Raji (cell line): ENCODE measurements around the gene ZFR.

ENCODE experiments used
- POLR2A ChIP-seq: IDR thresholded peaks from 2 replicates; pipeline ENCODE4 v1.6.1; 2011; ENCODE audit warnings: low read depth, low read length, control low read depth; ENCODE audit not compliant: insufficient read depth

ZFR gene

DNA sequence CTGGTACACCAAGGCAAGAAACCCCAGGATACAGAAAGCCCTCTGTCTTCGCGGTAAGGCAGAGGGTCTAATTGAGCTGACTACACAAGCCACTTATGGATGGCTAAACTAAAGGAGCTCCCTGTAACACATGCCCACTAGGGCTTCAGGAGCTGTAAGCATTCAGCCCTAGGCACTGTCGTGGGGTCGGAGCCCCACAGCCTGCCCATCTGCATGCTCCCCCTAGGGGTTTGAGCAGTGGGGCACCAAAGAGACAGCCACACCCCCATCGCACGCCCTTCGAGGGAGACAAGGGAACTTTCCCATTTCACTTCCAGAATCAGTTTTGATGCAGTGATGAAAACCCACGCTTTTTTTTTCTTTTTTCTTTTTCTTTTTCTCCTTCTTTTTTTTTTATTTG, 120.8 kb downstream of the ZFR start:
- no peak for TF ChIP-seq POLR2A

DNA sequence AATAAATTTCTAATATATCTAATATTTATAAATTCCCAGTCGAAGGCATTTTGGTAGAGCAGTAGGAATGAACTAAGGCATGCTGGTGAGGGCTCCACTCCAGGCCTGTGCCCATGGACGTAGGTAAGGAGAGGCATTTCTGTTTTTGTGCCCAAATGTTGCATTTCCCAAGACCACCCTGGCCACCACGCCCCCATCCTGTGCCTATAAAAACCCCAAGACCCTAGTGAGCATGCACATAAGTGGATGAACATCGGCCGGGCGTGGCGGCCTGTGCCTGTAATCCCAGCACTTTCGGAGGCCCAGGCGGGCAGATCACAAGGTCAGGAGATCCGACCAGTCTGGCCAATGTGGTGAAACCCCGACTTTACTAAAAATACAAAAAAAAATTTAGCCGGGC, 121.7 kb downstream of the ZFR start:
- no peak for TF ChIP-seq POLR2A

DNA sequence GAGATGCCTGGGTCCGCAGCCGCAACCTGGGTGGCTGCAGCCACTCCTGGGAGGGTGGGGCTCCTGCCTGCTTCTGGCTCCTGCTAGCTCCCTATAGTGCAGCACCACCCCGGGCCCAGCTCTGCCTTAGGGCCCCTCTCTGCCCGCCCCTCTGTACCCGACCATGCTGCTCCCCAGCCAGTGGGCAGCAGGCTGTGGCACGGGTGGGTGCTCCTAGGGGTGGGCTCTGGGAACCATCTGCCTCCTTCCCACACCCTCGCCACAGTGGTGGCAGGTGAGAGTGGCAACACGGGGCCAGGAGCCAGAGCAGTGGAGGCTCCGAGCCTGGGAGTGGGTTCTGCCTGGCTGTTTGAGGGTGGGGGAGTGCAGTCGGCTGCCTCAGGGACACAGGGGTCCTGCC, 124.0 kb downstream of the ZFR start:
- TF ChIP-seq POLR2A, result no peak

DNA sequence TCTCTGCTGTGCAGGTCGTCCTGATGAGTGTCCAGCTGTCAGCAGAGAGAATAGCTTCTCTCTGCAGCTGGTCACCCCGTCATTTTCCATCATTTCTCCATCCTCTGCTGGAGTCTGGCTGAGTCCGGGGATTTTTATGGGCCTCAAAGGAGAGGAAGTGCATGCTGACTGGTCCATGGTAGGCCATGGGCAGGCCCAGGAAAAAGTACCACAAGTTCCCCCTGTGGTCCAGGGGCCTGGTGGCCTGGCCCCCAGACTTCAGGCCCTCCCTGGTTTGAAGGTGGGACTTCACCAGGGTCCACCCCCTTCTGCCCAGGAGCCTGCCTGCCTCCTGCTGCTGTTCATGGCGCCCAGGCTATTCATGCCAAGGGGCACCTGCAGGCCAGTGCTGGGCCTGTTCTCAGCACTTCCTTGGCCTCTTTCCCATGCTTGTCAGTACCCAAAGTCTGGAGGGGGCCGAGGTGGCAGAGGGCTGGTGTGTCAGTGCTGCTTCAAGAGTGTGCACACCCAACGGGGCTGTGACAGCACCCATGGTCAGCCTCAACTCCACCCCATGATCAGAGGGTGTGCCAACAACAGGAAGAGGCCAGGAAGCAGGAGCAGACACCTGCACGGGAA, 124.5 kb downstream of the ZFR start:
- TF ChIP-seq POLR2A, result no peak

DNA sequence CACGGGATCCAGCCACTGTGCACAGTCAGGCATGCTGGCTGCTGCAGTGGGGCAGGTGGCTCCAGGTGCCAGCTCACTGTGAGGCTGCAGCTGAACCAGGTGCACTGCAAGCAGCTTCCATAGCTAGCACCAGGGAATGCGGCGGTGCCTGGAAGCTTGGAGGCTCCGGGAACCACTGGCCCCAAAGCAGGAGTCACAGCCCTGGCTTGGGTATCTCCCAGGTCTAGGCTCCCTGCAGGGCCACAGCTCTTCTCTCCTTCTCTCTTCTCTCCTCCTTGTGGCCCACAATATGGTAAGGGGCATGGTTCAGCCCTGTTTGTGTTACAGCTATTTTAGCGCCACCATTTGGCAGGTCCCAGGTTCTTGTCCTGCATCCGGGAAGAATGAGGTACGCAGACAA, 125.1 kb downstream of the ZFR start:
- no peak for TF ChIP-seq POLR2A

DNA sequence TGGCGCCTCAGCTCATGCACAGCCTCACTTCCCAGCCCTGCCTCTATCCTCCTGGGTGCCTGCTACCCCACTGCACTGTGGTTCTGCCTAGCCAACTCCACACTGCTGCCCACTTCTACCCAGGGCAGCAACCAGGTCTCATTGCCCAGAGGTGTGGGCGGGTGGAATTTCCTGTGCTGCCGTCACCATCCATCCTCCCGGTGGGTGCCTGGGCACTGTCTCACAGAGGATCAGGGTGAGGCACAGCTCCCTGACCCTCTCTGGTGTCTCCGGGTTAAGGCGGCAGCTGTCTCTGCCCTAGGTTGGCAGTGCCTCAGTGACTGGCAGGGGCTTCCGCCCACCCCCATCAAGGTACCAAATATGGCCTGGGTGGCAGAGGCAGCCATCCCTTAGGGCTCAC, 127.5 kb downstream of the ZFR start:
- no peak for TF ChIP-seq POLR2A

DNA sequence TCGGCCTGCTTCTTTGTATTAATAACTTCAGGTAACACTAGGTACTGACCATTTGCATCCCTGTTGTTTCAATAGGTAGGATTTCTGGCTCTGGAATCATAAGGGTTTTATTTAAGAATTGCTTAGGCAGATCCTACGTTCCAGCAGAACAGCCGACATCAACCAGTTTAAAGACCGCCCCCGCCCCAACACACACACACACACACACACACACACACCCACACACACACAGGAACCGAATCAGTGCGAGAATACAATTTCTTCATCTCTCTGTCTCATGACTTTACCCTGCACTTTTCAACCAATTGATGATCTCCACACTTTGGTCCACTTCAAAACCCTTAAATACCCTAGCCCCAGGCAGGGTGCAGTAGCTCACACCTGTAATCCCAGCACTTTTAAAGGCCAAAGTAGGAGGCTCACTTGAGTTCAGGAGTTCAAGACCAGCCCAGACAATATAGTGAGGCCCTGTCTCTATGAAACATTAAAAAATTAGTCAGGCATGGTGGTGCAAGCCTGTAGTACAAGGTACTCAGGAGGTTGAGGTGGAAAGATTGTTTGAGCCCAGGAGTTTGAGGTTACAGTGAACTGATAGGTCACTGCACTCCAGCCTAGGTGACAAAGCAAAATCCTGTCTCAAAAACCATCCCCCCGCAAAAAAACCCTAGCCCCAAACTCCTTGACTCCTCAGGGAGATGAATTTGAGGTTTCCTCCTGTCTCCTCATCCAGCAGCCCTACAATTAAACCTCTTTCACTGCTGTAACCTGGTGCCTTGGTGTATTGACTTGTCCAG, 129.1 kb downstream of the ZFR start:
- no peak for TF ChIP-seq POLR2A

DNA sequence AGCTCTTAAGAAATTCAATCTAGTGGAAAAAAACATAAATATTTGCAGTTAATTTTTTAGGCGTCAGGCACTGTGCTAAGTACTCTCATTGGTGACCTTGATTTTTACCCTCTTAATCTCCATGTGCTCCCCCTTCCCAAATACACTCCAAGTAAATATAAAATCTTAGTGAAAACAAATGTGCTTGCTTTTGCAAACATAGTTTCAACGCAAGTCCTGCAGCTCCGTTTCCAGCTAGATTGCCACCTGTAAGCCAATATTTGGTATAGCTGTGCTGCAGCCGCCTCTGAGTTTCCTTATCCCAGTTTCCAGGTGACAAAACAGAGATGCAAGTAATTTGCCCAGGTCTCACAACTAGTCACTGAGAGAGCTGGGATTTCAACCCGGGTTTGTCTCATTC, 129.9 kb downstream of the ZFR start:
- no peak for TF ChIP-seq POLR2A

DNA sequence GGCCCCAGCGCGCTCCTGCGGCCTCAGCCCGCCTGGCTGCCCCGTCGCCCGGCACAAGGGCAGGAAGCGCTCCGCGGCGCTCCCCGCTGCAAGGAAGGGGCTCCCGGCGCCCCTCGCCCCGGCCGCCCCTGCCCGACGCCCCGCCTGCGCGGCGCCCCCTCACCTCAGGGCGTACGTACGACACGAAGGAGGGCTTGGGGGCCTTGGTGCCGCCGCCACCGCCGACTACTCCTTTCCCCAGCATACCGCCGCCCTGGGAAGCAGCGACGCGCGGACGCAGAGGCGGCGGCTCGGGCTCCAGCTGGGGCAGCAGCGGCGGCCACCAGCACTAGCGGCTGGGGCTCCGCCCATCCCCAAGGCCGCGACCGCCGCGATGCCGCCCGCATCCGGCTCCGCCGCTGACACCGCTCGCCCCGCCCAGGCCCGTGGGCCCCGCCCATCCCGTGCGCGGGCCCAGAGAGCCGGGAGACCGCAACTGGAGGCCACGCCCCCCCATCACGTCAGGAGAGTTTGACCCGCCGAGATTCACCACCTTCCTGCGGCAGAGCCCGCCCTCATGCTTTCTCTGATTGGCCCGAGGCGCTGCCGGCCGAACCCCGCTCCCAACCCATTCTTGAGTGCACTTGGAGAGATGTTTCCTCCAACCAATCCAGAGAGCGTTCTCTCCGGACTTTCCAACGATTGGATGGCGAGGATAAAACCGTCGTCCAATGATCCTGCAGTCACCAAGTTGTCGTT, 131.8 kb downstream of the ZFR start, which contains the start of gene MTMR12:
MTMR12 (minus strand) TSS at position 345 of the 738 bp plus-strand sequence; CDS start at position 244, 101 bp downstream.
- peak; percentile 78 for TF ChIP-seq POLR2A

DNA sequence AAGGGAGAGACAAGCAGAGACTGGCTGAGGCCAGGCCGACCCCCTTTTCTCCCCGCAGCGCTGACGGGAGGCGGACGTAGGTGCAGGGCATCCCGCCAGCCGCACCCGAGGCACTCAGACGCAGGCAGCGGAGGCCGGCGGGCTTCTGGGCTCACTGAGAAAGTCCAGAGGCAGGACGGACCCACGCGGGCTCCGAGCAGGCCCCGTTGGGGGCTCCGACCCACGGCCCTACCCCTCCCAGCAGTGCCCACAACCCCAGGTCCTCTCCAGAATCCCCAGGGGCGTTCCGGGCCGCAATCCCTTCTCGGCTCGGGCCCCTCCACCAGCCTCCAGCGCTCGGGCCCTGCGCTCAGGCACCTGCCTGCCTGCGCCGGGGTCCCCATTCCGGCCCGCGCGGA, 132.3 kb downstream of the ZFR start:
- no peak; the same call in 1 of the 2 replicates for TF ChIP-seq POLR2A

DNA sequence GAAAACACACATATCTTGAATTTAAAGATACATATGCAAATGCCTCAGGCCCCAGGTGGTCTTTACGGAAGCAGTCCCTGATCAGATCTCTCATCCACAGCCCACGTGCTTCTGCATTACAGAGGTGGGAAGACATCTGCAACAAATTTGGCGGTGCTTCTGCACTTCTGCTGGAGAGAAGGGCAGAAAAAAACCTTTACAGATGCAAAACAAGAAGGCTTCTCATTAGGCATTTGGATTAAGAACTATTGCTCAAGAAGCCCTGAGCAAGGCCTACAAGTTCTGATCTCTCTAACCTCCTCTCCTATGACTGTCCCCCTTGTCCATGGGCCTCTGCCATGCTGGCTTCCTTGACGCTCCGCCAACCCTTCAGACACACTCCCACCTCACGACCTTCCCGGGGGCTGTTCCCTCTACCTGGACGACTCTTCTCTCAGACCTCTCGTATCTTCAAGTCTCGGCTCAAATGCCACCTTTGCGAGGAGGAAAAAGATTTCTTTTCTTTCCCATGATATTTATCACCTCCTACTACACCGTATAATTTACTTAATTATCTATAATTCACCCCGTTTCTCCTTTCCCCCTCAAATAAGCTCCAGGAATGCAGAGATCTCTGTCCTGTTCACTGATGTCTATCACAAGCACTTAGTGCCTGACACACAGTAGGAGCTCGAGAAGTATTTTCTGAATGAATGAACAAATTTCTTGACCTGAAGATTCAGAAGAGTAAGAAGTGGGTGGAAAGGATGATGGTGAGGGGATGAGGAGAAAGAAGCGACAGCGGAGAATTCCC, 132.9 kb downstream of the ZFR start:
- peak; percentile 46 for TF ChIP-seq POLR2A

DNA sequence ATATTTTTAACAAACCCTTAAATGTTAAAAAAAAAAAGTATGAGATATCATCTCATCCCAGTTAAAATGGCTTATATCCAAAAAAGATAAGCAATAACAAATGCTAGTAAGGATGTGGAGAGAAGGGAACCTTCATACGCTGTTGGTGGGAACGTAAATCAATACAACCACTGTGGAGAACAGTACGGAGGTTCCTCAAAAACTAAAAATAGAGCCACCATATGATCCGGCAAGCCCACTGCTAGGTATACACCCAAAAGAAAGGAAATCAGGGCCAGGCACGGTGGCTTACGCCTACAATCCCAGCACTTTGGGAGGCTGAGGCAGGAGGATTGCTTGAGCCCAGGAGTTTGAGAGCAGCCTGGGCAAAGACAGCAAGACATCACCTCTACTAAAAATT, 134.8 kb downstream of the ZFR start:
- no peak for TF ChIP-seq POLR2A

DNA sequence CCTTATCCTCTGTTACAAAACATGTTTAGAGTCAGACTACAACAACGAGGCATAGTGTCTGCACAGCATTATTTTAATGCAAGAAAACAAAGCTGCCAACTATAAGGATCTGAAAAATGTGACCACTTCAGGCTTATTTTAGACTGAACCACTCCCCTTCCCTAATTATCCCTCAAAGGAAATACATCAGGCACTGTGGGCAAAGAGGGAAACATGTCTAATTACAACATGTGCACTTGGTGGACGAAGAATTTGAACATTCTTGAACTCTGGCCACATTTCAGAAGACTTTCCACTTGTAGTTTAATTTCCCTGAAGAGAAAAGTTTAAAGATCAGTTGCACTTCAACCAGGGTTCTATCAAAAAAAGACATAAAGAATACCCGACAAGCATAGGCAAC, 135.6 kb downstream of the ZFR start:
- TF ChIP-seq POLR2A, result no peak

DNA sequence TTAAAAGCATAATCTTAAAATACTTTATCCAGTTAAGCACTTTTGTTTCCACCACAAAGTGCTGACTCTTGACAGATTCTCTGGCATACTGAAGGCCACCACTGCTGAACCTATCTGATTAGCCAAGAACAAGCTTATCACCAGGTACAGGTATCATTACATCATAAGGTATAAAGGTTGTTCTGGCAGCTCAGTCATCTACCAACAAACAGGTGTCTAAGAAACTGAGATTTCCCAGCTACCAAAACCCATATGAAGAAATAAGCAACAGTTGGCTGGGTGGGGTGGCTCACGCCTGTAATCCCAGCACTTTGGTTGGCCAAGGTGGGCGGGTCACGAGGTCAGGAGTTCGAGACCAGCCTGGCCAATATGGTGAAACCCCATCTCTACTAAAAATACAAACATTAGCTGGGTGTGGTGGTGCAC, 136.8 kb downstream of the ZFR start:
- no peak for TF ChIP-seq POLR2A

DNA sequence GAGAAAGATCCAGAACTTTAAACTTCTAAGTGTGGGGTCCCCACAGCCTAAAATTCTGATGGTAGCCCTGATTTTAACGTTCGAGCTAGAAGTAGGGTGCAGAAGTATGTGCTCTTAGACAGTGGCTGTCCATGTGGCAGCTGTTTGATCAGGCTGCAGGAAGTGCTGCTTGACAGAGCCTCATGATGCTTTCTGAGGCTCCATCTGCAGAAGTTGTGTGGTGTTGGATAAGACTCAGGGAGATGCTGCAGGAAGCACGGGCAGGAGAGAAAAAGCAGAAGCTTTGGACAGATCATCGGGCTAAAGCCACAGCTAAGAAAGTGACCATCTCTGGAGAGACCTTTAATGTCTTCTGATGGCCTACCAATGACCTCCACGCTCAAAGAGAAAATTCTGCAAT, 139.9 kb downstream of the ZFR start:
- TF ChIP-seq POLR2A, result no peak
